ENCODE data around the gene CCDC85C.

The CCDC85C gene

DNA sequence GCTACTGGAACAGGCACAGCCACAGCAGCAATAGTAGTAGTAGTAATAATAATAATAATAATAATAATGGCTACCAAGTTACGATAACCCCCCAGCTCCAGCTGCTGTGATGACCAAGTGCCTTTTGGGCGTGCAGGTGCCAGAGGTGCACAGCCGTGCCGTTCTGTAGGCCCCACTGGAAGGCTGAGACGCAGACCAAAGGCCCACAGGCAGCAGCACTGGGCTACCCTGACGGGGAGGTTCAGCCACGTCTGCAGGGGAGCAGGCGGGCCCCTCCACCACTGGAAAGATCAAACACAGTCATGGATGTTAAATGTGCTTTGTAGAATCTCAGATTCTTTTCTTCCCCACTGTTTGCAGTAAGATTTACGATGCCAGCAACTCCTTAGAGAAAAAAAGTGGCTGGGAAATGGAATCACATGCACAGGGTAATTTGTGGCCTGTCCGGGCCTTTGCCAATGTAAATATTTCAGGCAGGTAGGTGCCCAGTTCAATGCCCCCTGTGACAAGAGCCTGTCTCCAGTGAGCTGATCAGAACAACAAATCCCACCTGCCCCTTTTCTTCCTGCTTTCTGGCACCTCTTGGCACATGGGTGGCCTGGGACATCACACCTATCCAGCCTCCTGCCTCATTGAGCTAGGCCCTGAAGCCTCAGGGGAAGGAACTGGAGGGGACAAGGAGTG, 32.6 kb downstream of the CCDC85C start:
- no peaks in the 10 kb centered on the region for H4K20me1 ChIP-seq (ENCODE audit: insufficient read depth)
- H3K36me3 ChIP-seq (ENCODE audit: insufficient read depth) = no peaks in the 10 kb centered on the region
- H3K4me1 ChIP-seq (ENCODE audit: low read depth, poor library complexity, severe bottlenecking) = peaks cover 43% of the 10 kb centered on the region
- H2AFZ ChIP-seq (ENCODE audit: low read depth) = no peak overlapping the region
- TF ChIP-seq, protein P1, sequence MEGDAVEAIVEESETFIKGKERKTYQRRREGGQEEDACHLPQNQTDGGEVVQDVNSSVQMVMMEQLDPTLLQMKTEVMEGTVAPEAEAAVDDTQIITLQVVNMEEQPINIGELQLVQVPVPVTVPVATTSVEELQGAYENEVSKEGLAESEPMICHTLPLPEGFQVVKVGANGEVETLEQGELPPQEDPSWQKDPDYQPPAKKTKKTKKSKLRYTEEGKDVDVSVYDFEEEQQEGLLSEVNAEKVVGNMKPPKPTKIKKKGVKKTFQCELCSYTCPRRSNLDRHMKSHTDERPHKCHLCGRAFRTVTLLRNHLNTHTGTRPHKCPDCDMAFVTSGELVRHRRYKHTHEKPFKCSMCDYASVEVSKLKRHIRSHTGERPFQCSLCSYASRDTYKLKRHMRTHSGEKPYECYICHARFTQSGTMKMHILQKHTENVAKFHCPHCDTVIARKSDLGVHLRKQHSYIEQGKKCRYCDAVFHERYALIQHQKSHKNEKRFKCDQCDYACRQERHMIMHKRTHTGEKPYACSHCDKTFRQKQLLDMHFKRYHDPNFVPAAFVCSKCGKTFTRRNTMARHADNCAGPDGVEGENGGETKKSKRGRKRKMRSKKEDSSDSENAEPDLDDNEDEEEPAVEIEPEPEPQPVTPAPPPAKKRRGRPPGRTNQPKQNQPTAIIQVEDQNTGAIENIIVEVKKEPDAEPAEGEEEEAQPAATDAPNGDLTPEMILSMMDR (conservative IDR thresholded peaks at IDR 0.05; ENCODE audit: low read depth, low read length) = no peak
- no peaks in the 10 kb centered on the region for H3K79me2 ChIP-seq (ENCODE audit: insufficient read depth, low read depth)
- H3K4me3 ChIP-seq (IDR thresholded peaks at IDR 0.05; ENCODE audit: insufficient read depth, low read depth, low read length) = no peak overlapping the region
- no peak overlapping the region for H3K27ac ChIP-seq
- H3K4me2 ChIP-seq = no peak overlapping the region
- no peak overlapping the region for H3K9ac ChIP-seq
- H3K27me3 ChIP-seq (ENCODE audit: insufficient read depth, low read depth) = no peaks in the 10 kb centered on the region

DNA sequence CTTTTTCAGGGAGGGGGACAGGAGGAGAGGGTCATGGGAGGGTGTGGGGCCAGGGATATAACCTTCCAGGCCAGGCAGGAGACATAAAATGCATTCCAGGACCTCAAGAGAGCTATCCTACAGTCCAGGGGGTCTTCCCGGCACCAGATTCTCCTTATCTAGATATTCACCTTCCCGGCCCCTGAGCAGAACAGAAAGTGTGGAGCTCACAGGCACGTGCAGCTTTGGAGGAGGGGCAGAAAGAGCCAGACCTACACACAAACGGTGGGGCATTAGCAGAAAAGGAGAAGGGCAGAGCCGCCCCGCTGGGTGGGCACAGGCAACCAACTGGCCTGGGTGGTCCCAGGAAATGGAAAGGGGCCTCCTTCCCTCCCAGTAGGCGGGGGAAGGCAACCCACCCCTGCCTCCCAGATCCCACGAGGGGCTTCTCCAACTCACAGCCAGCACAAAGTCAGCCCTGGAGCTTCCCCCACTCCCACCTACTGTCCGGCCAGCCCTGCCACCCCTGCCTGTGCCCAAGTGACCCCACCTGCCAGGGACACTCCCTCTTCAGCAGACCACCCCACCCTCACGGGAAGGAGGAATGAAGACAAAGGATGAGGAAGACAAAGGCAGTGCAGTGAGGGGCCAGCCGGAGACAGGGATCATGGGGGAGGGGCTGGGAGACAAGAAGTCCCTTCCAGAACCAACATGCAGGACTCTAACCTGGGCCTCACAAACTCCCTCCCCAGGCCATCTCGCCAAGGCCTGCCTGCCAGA, 33.3 kb downstream of the CCDC85C start:
- no peak overlapping the region for H3K9ac ChIP-seq
- no peaks in the 10 kb centered on the region for H3K27me3 ChIP-seq (ENCODE audit: insufficient read depth, low read depth)
- peaks cover 36% of the 10 kb centered on the region for H3K4me1 ChIP-seq (ENCODE audit: low read depth, poor library complexity, severe bottlenecking)
- no peak overlapping the region for H3K27ac ChIP-seq
- H3K79me2 ChIP-seq (ENCODE audit: insufficient read depth, low read depth) = no peaks in the 10 kb centered on the region
- H3K4me3 ChIP-seq (IDR thresholded peaks at IDR 0.05; ENCODE audit: insufficient read depth, low read depth, low read length) = no peak overlapping the region
- H3K36me3 ChIP-seq (ENCODE audit: insufficient read depth) = no peaks in the 10 kb centered on the region
- TF ChIP-seq, protein P1 (conservative IDR thresholded peaks at IDR 0.05; ENCODE audit: low read depth, low read length) = no peak
- no peak overlapping the region for H2AFZ ChIP-seq (ENCODE audit: low read depth)
- H4K20me1 ChIP-seq (ENCODE audit: insufficient read depth) = no peaks in the 10 kb centered on the region
- peak overlapping the region; percentile 26; the same call in 1 of the 2 replicates for H3K4me2 ChIP-seq

DNA sequence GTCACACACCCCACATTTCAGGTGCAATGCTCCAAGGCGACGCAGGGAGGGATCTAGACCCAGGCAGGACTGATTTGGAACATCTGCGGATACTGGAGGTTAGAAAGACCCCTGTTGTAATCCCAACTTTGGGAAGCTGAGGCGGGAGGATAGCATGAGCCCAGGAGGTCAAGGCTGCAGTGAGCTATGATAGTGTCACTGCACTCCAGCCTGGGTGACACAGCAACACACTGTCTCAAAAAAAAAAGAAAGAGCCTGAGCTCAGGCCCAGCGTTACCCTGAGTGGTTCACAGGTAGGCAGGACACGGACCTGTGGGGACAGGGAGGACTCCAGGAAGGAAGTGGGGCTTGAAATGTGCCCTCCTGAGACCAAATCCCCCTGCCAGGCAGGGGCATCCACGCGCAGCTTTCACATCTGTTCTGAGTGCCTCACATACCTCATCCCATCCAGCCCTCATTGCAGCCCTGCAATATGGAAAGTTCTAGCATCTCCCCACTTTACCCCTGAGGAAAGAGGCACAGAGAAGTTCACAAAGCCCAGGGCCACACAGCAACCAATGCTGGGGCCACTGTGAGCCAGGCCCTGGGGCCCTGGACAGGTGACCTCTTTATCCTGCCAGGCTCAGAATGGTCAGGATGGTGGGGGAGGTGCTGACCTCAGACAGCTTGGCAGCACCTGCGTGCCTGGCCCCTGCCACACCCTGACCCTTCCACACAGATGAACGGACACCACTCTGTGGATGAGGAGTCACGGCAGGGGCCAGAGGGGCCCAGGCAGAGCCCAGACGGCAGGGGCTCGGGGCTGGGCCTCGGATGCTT, 34.1 kb downstream of the CCDC85C start:
- H3K4me2 ChIP-seq = peak overlapping the region; percentile 26; the same call in 1 of the 2 replicates
- TF ChIP-seq, protein P1 (conservative IDR thresholded peaks at IDR 0.05; ENCODE audit: low read depth, low read length) = no peak
- no peak overlapping the region for H3K9ac ChIP-seq
- H3K4me3 ChIP-seq (IDR thresholded peaks at IDR 0.05; ENCODE audit: insufficient read depth, low read depth, low read length) = no peak overlapping the region
- H3K27me3 ChIP-seq (ENCODE audit: insufficient read depth, low read depth) = no peaks in the 10 kb centered on the region
- no peak overlapping the region for H2AFZ ChIP-seq (ENCODE audit: low read depth)
- H3K27ac ChIP-seq = no peak overlapping the region; the same call in 1 of the 2 replicates
- peaks cover 29% of the 10 kb centered on the region for H3K4me1 ChIP-seq (ENCODE audit: low read depth, poor library complexity, severe bottlenecking)
- no peaks in the 10 kb centered on the region for H3K36me3 ChIP-seq (ENCODE audit: insufficient read depth)
- no peaks in the 10 kb centered on the region for H3K79me2 ChIP-seq (ENCODE audit: insufficient read depth, low read depth)
- H4K20me1 ChIP-seq (ENCODE audit: insufficient read depth) = no peaks in the 10 kb centered on the region

Data from KMS-11 (cell line).